ENCODE data around the gene ASAP2. TPM values are rescaled to one million over a fixed set of nuclear protein-coding genes. Genes with fewer than 3 reads are reported as not detected.
A peak's percentile ranks its signal among the peaks of the same experiment; 100 is the strongest.

ASAP2 gene
- total RNA-seq, 3 donors from 2014 or later: 50.4 to 84.1 (median 50.5) TPM

DNA sequence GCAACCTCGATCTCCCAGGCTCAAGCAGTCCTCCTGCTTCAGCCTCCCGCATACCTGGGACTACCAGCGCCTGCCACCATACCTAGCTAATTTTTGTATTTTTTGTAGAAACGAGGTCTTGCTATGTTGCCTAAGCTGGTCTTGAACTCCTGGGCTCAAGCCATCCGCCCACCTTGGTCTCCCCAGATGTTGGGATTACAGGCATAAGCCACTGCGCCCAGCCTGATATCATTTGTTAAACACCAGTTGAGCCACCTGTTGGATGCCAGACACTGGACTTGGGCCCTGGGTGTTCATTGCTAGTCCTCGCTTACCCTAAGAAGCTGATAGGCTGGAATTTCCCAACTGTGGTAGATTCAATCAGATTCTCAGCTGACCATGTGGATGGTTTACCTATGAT lies 136.9 kb downstream of the ASAP2 start:
- ATAC-seq: no peak
- intact Hi-C loops (cut with DNase I, micrococcal nuclease): no loop called here
- Histone ChIP-seq H3K36me3 (ENCODE audit: low read depth) (no peaks in the 10 kb centered on the region), H3K4me1 (ENCODE audit: low read depth) (no peaks in the 10 kb centered on the region), H3K9me3 (no peaks in the 10 kb centered on the region), H3K4me3 (no peak overlapping the region)
- no peak for TF ChIP-seq CTCF (IDR thresholded peaks at IDR 0.05)
- no peak for DNase-seq

GRCh38 chr2:9344434-9344833 lies 137.8 kb downstream of the ASAP2 start:
- Histone ChIP-seq H3K36me3 (ENCODE audit: low read depth) (no peaks in the 10 kb centered on the region), H3K4me3 (no peak overlapping the region), H3K4me1 (ENCODE audit: low read depth) (no peaks in the 10 kb centered on the region), H3K9me3 (no peaks in the 10 kb centered on the region)
- DNase-seq (no peak), ATAC-seq (no peak)
- TF ChIP-seq CTCF (IDR thresholded peaks at IDR 0.05): no peak
- intact Hi-C loops (cut with DNase I, micrococcal nuclease): no loop called here

DNA sequence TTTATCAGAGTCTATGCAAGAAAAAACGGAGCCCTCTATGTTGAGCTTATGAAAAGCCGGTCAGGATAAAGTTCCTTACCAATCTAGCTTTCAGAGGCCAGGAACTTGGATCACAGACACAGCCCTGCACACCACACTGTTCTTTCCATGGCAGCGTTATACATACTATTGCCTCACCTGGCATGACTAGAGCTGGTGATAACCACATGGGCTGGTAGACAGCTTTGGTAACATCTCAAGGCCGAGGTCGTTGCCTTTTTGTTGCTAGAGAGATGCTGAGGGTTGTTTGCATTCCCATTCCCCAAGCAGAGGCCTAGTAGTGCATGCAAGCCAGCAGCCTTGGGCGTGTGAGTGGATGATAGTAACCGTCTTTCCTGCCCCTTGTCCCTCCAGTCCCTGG lies 138.7 kb downstream of the ASAP2 start:
- Histone ChIP-seq H3K4me3 (no peak overlapping the region), H3K36me3 (ENCODE audit: low read depth) (no peaks in the 10 kb centered on the region), H3K4me1 (ENCODE audit: low read depth) (no peaks in the 10 kb centered on the region), H3K9me3 (no peaks in the 10 kb centered on the region)
- TF ChIP-seq CTCF (IDR thresholded peaks at IDR 0.05): no peak
- ATAC-seq (no peak), DNase-seq (no peak)
- intact Hi-C loops (cut with DNase I, micrococcal nuclease): no loop called here

GRCh38 chr2:9345997-9346396 lies 139.4 kb downstream of the ASAP2 start:
- intact Hi-C loops (cut with DNase I, micrococcal nuclease): no loop called here
- no peak for DNase-seq
- ATAC-seq: no peak
- no peaks in the 10 kb centered on the region for H3K9me3 ChIP-seq
- H3K4me1 ChIP-seq (ENCODE audit: low read depth): no peaks in the 10 kb centered on the region
- no peak for TF ChIP-seq CTCF (IDR thresholded peaks at IDR 0.05)
- H3K4me3 ChIP-seq: no peak overlapping the region
- H3K36me3 ChIP-seq (ENCODE audit: low read depth): no peaks in the 10 kb centered on the region

DNA sequence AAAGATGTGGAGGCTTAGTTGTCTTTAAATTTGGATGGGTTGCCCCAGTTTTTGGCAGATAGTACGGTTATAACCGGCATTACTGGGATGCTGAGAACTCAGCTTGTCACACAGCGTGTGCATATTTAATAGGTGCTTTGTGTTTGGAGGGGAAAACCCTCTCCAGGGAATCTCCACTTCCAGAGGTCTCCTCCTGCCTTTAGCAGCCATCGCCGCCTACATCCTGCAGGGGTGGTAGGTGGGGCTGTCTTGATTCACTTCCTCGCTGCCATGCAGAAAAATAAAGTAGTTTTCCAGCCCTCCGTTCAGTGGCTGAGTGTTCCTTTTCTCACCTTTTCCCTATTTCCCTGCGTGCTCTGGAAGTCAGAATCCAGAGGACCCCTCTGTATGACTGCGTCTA lies 140.3 kb downstream of the ASAP2 start:
- Histone ChIP-seq H3K4me3 (no peak overlapping the region), H3K36me3 (ENCODE audit: low read depth) (no peaks in the 10 kb centered on the region), H3K9me3 (no peaks in the 10 kb centered on the region), H3K4me1 (ENCODE audit: low read depth) (no peaks in the 10 kb centered on the region)
- DNase-seq (no peak), ATAC-seq (no peak)
- TF ChIP-seq CTCF (IDR thresholded peaks at IDR 0.05): no peak
- intact Hi-C loops (cut with DNase I, micrococcal nuclease): no loop called here

DNA sequence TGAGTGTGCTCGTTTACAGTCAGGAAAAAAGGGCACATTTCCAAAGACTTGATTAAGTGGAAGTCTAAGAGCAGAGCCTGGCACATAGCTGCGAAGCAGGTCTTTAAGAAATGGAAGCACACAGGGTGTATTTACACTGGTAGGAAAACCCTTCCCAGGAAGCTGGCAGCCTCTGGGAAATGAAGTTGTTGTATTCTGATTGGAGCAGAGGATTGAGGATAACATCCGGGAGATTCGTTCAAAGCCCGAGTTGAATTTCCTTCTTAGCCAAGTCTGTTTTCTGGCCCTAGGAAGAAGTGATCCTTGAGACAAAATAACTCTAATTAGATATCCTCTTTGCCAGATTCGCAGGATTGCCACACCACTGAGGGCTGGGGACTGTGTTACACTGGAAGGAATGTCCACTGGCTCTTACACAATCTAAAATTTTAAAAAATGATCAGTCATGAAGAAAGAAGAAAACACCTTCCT lies 140.8 kb downstream of the ASAP2 start:
- Histone ChIP-seq H3K4me1 (ENCODE audit: low read depth) (no peaks in the 10 kb centered on the region), H3K4me3 (no peak overlapping the region), H3K36me3 (ENCODE audit: low read depth) (no peaks in the 10 kb centered on the region), H3K9me3 (no peaks in the 10 kb centered on the region)
- intact Hi-C loops (cut with DNase I, micrococcal nuclease): no loop called here
- no peak for TF ChIP-seq CTCF (IDR thresholded peaks at IDR 0.05)
- DNase-seq: no peak
- peak; percentile 28 for ATAC-seq

Data from mucosa of descending colon (tissue), 3 donors.